ENCODE data around the gene FAM221B.

The FAM221B gene

GRCh38 chr9:35811381-35812024, 17.0 kb downstream of the FAM221B start:
- H3K27me3 ChIP-seq (ENCODE audit: insufficient read depth, low read length, poor library complexity), result no peaks in the 10 kb centered on the region
- H3K4me2 ChIP-seq (ENCODE audit: insufficient read depth, low read length), result peak overlapping the region; percentile 92
- no peak for DNase-seq
- H3K9ac ChIP-seq (ENCODE audit: low read depth, low read length), result peak overlapping the region; percentile 54
- peaks cover 12% of the 10 kb centered on the region for H3K79me2 ChIP-seq (ENCODE audit: insufficient read depth, low read length)
- no peak for TF ChIP-seq EZH2 (IDR thresholded peaks at IDR 0.05; ENCODE audit: borderline replicate concordance, low read depth, low read length, severe bottlenecking)
- TF ChIP-seq CTCF (IDR thresholded peaks at IDR 0.05; ENCODE audit: borderline replicate concordance, extremely low read depth, low read length, poor library complexity, severe bottlenecking), result no peak
- H4K20me1 ChIP-seq (ENCODE audit: insufficient read depth, low read length), result no peaks in the 10 kb centered on the region
- no peaks in the 10 kb centered on the region for H3K9me3 ChIP-seq (ENCODE audit: insufficient read depth, low read length, severe bottlenecking)
- H2AFZ ChIP-seq (ENCODE audit: low read depth, low read length), result peak overlapping the region; percentile 75
- peak overlapping the region in 1 of 2 experiments; percentile 84; a peak in 3 of 4 replicates for H3K4me3 ChIP-seq (ENCODE audit: low read depth in 1 of 2, low read length in 2 of 2)
- peak overlapping the region; percentile 85 for H3K27ac ChIP-seq (ENCODE audit: low read length)
- H3K36me3 ChIP-seq (ENCODE audit: insufficient read depth, low read length), result peaks cover 17% of the 10 kb centered on the region; the same call in 1 of the 2 replicates
- no peak for ATAC-seq (ENCODE audit: insufficient read depth, low read depth)
- peaks cover 40% of the 10 kb centered on the region for H3K4me1 ChIP-seq (ENCODE audit: insufficient read depth, low read length)

- no peaks in the 10 kb centered on the region for H3K9me3 ChIP-seq (ENCODE audit: insufficient read depth, low read length, severe bottlenecking)
- no peak overlapping the region for H3K4me2 ChIP-seq (ENCODE audit: insufficient read depth, low read length)
- TF ChIP-seq CTCF (IDR thresholded peaks at IDR 0.05; ENCODE audit: borderline replicate concordance, extremely low read depth, low read length, poor library complexity, severe bottlenecking) (no peak), EZH2 (IDR thresholded peaks at IDR 0.05; ENCODE audit: borderline replicate concordance, low read depth, low read length, severe bottlenecking) (no peak)
These were observed 18.4 kb downstream of the FAM221B start for GRCh38 chr9:35810122-35810521.

GRCh38 chr9:35808433-35808832, 20.1 kb downstream of the FAM221B start:
- Histone ChIP-seq H3K36me3 (ENCODE audit: insufficient read depth, low read length) (peaks cover 32% of the 10 kb centered on the region), H4K20me1 (ENCODE audit: insufficient read depth, low read length) (no peaks in the 10 kb centered on the region), H3K27ac (ENCODE audit: low read length) (no peak overlapping the region), H3K79me2 (ENCODE audit: insufficient read depth, low read length) (no peaks in the 10 kb centered on the region), H3K4me1 (ENCODE audit: insufficient read depth, low read length) (peaks cover 23% of the 10 kb centered on the region), H3K27me3 (ENCODE audit: insufficient read depth, low read length, poor library complexity) (no peaks in the 10 kb centered on the region), H3K4me2 (ENCODE audit: insufficient read depth, low read length) (no peak overlapping the region), H3K9ac (ENCODE audit: low read depth, low read length) (no peak overlapping the region), H3K4me3 (ENCODE audit: low read depth in 1 of 2, low read length in 2 of 2) (no peak overlapping the region), H2AFZ (ENCODE audit: low read depth, low read length) (no peak overlapping the region), H3K9me3 (ENCODE audit: insufficient read depth, low read length, severe bottlenecking) (no peaks in the 10 kb centered on the region)
- ATAC-seq (ENCODE audit: insufficient read depth, low read depth), result no peak
- TF ChIP-seq CTCF (IDR thresholded peaks at IDR 0.05; ENCODE audit: borderline replicate concordance, extremely low read depth, low read length, poor library complexity, severe bottlenecking), result no peak
- no peak for TF ChIP-seq EZH2 (IDR thresholded peaks at IDR 0.05; ENCODE audit: borderline replicate concordance, low read depth, low read length, severe bottlenecking)
- DNase-seq, result no peak

More at GRCh38 chr9:35810122-35810521, 18.4 kb downstream of the FAM221B start:
- H3K27ac ChIP-seq (ENCODE audit: low read length), result no peak overlapping the region
- H3K36me3 ChIP-seq (ENCODE audit: insufficient read depth, low read length), result peaks cover 31% of the 10 kb centered on the region
- DNase-seq, result no peak
- no peak for ATAC-seq (ENCODE audit: insufficient read depth, low read depth)
- no peaks in the 10 kb centered on the region for H3K27me3 ChIP-seq (ENCODE audit: insufficient read depth, low read length, poor library complexity)
- H2AFZ ChIP-seq (ENCODE audit: low read depth, low read length), result no peak overlapping the region
- H3K4me3 ChIP-seq (ENCODE audit: low read depth in 1 of 2, low read length in 2 of 2), result no peak overlapping the region
- peaks cover 12% of the 10 kb centered on the region for H3K79me2 ChIP-seq (ENCODE audit: insufficient read depth, low read length)
- no peaks in the 10 kb centered on the region for H4K20me1 ChIP-seq (ENCODE audit: insufficient read depth, low read length)
- peaks cover 34% of the 10 kb centered on the region for H3K4me1 ChIP-seq (ENCODE audit: insufficient read depth, low read length)
- H3K9ac ChIP-seq (ENCODE audit: low read depth, low read length), result no peak overlapping the region
